22Rv1 (cell line): Measurements from ENCODE around the gene LRRC31.
A peak's percentile ranks its signal among the peaks of the same experiment; 100 is the strongest.

Experiments used
- H3K27ac ChIP-seq: fragments of 450-650 bp; 2 replicates; pipeline ENCODE4 v1.5.1; 2017
- ZFX ChIP-seq: fragments of 450-650 bp; IDR thresholded peaks from 2 replicates; pipeline ENCODE4 v1.6.1; 2017; ENCODE audit warnings: antibody characterized with exemption, borderline replicate concordance
- TF ChIP-seq, protein P1 (sequence below): fragments of 450-650 bp; IDR thresholded peaks from 2 replicates; pipeline ENCODE4 v1.5.1; 2017; ENCODE audit warnings: mild to moderate bottlenecking

LRRC31 gene

DNA sequence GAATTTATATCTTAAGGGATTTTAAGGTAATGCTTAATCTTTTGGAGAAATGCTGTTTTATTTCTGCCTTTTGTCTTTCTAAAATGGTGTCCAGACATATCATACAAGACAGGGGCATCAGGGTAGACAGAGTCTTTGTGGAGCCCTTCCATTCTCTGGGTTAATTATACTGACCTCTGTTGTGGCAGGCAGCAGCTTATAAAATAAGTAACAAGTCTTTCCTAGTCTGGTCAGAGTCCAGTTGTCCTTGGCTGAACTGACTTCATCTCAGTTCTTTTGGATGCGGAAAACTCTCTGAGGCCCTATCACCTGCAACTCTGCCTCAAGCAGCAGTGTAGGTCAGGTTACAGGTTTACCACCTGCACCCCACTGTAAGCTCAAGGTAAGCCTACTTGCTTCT, 77.4 kb downstream of the LRRC31 start:
- H3K27ac ChIP-seq, result no peak overlapping the region
- TF ChIP-seq ZFX, result no peak
- TF ChIP-seq, protein P1, sequence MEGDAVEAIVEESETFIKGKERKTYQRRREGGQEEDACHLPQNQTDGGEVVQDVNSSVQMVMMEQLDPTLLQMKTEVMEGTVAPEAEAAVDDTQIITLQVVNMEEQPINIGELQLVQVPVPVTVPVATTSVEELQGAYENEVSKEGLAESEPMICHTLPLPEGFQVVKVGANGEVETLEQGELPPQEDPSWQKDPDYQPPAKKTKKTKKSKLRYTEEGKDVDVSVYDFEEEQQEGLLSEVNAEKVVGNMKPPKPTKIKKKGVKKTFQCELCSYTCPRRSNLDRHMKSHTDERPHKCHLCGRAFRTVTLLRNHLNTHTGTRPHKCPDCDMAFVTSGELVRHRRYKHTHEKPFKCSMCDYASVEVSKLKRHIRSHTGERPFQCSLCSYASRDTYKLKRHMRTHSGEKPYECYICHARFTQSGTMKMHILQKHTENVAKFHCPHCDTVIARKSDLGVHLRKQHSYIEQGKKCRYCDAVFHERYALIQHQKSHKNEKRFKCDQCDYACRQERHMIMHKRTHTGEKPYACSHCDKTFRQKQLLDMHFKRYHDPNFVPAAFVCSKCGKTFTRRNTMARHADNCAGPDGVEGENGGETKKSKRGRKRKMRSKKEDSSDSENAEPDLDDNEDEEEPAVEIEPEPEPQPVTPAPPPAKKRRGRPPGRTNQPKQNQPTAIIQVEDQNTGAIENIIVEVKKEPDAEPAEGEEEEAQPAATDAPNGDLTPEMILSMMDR, result no peak

DNA sequence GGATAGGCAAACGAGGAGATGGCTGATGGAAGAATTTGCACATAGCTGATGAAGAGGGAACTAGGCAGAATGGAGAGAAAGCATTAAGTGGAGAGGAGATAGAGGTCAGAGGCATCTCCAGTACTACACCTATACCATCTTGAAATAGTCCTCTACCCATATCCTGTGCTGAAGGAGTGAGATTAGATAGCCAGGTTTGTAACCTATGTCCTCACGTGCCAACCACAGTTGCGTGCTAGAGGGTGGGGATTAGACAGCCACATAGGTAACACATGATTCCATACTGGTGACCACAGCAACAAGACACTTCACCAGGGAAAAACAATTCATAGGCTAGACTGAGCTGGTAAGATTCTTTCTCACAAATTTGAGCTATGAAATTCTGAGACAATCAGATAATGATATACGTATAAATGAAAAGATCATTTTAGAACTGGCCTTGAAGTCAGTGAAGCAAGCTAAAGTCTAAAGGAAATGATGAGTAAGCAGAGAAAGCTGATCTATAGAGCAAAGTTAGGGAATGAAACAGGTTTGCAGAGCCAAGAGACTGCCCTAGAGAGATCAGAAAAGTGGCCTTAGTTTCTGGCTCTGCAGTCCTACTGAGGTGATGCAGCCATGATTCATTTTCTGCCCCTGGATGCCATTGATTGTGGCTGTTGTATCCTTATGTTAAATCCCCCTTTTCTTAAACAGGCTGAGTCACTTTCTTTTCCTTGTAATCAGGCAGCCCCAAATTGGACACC, 78.9 kb downstream of the LRRC31 start:
- no peak for TF ChIP-seq ZFX
- TF ChIP-seq, protein P1, result no peak
- peak overlapping the region; percentile 1; the same call in 1 of the 2 replicates for H3K27ac ChIP-seq

- peak overlapping the region; percentile 1; the same call in 1 of the 2 replicates for H3K27ac ChIP-seq
- TF ChIP-seq ZFX, result no peak
- TF ChIP-seq, protein P1, result no peak
Observed at GRCh38 chr3:169790219-169790618, 79.5 kb downstream of the LRRC31 start.
